ENCODE results near the gene WDR83.

WDR83 gene

GRCh38 chr19:12715929-12716328 is 49.3 kb downstream of the WDR83 start:
- DNase-seq (ENCODE audit: low read depth), result no peak

DNA sequence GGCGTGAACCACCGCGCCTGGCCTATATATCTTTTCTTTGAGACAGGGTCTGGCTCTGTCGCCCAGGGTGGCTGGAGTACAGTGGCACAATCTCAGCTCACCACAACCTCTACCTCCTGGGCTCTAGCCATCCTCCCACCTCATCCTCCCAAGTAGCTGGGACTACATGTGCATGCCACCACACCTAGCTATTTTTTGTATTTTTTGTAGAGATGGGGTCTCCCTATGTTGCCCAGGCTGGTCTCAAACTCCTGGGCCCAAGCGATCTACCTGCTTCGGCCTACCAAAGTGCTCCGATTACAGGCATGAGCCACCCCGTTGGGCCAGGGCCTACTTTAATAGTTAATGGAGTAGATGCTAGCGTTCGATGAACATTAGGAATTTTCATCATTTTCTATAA is 53.7 kb downstream of the WDR83 start:
- no peak for DNase-seq (ENCODE audit: low read depth)

DNA sequence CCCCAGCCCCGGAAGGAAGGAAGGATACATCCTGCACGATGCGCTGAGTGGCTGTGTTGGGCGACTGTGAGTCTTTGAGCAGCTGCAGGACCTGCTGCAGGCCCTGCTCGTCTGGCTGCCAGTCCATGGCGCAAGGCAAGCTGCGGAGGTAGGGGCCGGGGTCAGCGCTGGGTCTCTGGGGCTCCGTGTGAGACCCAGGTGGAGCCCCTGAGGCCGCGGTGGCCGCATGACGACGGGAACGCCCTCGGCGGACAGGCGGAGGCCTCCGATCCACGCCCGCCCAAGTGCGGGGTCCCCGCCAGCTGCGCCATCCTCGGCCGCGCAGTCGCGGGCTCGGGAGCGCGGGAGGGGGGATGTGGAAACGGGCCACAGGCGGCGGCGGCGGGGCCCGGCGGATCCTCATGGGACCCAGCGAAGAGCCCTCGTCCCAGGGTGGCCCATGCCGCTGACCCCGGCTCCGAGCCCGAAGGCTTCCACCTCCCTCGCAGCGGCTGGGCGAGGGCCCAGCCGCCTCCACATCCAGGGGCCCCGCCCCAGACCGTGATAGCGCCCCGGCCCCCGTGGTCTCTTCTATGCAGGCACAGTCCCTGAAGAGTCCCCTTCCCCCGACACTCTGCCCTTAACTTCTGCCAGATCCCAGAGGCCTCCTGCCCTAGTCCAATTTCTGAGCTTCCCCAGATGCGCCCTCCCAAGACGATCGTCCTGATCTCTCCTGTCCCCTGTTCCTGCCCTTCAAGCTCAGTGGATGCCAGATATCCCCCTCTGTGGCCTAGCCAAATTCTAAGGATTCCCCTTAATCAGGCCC is 54.4 kb downstream of the WDR83 start:
- DNase-seq (ENCODE audit: low read depth), result no peak

- DNase-seq (ENCODE audit: low read depth), result no peak
These were observed 55.3 kb downstream of the WDR83 start for GRCh38 chr19:12721656-12722565.

DNA sequence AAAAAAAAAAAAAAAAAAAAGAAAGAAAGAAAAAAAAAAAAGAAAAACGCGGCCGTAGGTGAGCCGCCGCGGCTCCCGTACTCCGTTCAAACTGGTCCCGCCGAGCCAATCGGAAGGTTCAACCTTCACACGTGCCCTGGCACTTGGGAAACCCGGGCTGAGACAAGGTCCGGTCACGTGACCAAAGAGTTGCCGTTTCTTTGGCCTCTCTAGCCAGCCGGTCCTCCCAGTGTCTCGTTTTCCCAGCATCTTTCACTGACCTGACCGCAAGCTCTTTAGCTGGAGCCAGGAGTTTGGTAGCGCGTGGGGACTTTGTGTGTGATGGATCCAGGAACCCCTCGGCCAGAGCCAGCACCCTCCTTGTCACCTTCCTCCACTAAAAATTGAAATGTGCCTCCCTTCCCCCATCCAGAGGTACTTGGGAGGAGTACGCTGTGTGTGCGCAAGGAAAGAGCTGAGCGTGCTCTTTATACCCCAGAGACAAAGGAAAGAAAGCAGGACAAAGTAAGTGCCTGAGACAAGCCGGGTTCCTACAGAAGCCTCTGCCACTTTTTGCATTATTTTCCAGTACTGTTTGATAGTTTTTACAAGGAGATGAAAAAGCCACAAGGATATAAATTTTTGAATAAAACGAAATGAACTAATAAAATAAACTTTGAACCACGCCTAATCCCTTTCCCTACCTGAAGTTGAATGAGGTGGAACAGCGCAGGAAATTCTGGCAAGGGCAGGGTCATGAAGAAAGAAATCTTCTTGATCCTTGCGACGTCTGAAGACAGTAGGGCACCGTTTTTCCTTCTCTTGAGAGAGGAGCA is 56.2 kb downstream of the WDR83 start:
- peak; percentile 95 for DNase-seq (ENCODE audit: low read depth)

DNA sequence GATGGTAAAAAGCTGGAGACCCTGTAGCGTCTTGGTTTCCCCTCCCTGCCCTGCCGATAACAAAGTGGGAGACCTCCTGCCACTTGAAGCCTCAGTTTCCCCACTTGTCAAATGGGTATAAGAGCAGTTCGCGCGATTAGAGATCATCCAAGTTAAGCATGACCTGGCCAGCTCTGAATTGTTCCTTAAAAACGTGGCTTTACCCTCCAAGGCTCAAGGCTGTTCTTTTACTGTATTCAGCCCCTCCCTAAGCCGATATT is 56.7 kb downstream of the WDR83 start:
- DNase-seq (ENCODE audit: low read depth), result no peak

GRCh38 chr19:12723641-12724426 is 57.2 kb downstream of the WDR83 start, which contains the start of gene TNPO2:
TNPO2 (minus strand) TSS chr19:12723932; CDS start chr19:12720977, 2,955 bp downstream.
- no peak for DNase-seq (ENCODE audit: low read depth)
